Ascending aorta (tissue), 2 donors: Measurements from ENCODE around the gene YTHDF1. TPM values are rescaled to one million over a fixed set of nuclear protein-coding genes. Genes with fewer than 3 reads are reported as not detected.

Source experiments
- DNase-seq, 2 donors: peaks; one replicate each; pipeline ENCODE4 v3.0.0-alpha.2; 2019; ENCODE audit warnings: low spot score in 2 of 2
- H3K27ac ChIP-seq, 2 donors: fragments of 200-600 bp; sonication (generic); one replicate each; pipeline ENCODE4 v1.5.1; 2016 to 2017; ENCODE audit warnings: mild to moderate bottlenecking in 1 of 2
- H3K27me3 ChIP-seq: fragments of 200-600 bp; sonication (generic); one replicate; pipeline ENCODE4 v1.5.1; 2017
- H3K36me3 ChIP-seq, 2 donors: fragments of 200-600 bp; sonication (generic); one replicate each; pipeline ENCODE4 v1.5.1; 2016
- H3K4me1 ChIP-seq, 2 donors: fragments of 200-600 bp; sonication (generic); one replicate each; pipeline ENCODE4 v1.5.1; 2016 to 2017; ENCODE audit warnings: mild to moderate bottlenecking in 1 of 2
- H3K4me3 ChIP-seq, 2 donors: fragments of 200-600 bp; sonication (generic); one replicate each; pipeline ENCODE4 v1.5.1; 2016 to 2017; ENCODE audit warnings: mild to moderate bottlenecking in 1 of 2
- H3K9me3 ChIP-seq, 2 donors: fragments of 200-600 bp; sonication (generic); one replicate each; pipeline ENCODE4 v1.5.1; 2016
- CTCF ChIP-seq, 3 experiments: fragments of 200-600 bp in 2 of 3; fragments of 450-650 bp in 1 of 3; sonication (generic) in 2 of 3; IDR thresholded peaks; one replicate each; pipeline ENCODE4 v1.5.1; 2016 to 2019; ENCODE audit warnings: antibody characterized with exemption in 3 of 3, mild to moderate bottlenecking in 1 of 3, moderate library complexity in 1 of 3
- intact Hi-C: fragments of 100-400 bp; cut with DNase I; formaldehyde crosslinking; loops from one replicate; pipeline ENCODE4 v1.15.1; 2023
- total RNA-seq: library from RNA; depleted of rRNA; stranded (reverse); fragments of >200 nt; gene quantifications from one replicate; pipeline ENCODE4 v1.1.0, GENCODE V29; 2016

The YTHDF1 gene
- total RNA-seq, 1 donor from 2014 or later, result 14.2 TPM

GRCh38 chr20:63235399-63235983 lies 19.6 kb upstream of the YTHDF1 start, which contains the start of gene BIRC7:
Gene BIRC7 (plus strand): TSS chr20:63235905. CDS start chr20:63236097, 192 bp downstream.
- Histone ChIP-seq H3K36me3 (no peaks in the 10 kb centered on the region), H3K27ac (no peak within 1 kb of the TSS), H3K9me3 (no peaks in the 10 kb centered on the region), H3K4me3 (no peak within 1 kb of the TSS), H3K4me1 (no peaks in the 10 kb centered on the region), H3K27me3 (peaks cover 3% of the 10 kb centered on the region)
- no peak for DNase-seq
- TF ChIP-seq CTCF (IDR thresholded peaks at IDR 0.05), result no peak
- intact Hi-C loops, result no loop called here

GRCh38 chr20:63234693-63235398 lies 18.9 kb upstream of the YTHDF1 start:
- DNase-seq, result no peak
- Histone ChIP-seq H3K4me1 (no peaks in the 10 kb centered on the region), H3K27ac (no peak overlapping the region), H3K36me3 (no peaks in the 10 kb centered on the region), H3K4me3 (no peak overlapping the region), H3K9me3 (no peaks in the 10 kb centered on the region), H3K27me3 (peaks cover 3% of the 10 kb centered on the region)
- intact Hi-C loops, result loop anchor here (5.0 kb wide), 1 partner anchor 178 kb away; no protein-coding TSS in a partner anchor
- no peak for TF ChIP-seq CTCF (IDR thresholded peaks at IDR 0.05)

GRCh38 chr20:63233924-63234323 lies 18.0 kb upstream of the YTHDF1 start:
- Histone ChIP-seq H3K4me1 (no peaks in the 10 kb centered on the region), H3K27me3 (peaks cover 3% of the 10 kb centered on the region), H3K27ac (no peak overlapping the region), H3K9me3 (no peaks in the 10 kb centered on the region), H3K36me3 (no peaks in the 10 kb centered on the region), H3K4me3 (no peak overlapping the region)
- no peak for TF ChIP-seq CTCF (IDR thresholded peaks at IDR 0.05)
- intact Hi-C loops, result loop anchor here (5.0 kb wide), 1 partner anchor 177 kb away; no protein-coding TSS in a partner anchor
- no peak for DNase-seq

GRCh38 chr20:63233061-63233344 lies 17.1 kb upstream of the YTHDF1 start:
- Histone ChIP-seq H3K27me3 (peaks cover 3% of the 10 kb centered on the region), H3K4me3 (no peak overlapping the region), H3K36me3 (no peaks in the 10 kb centered on the region), H3K4me1 (no peaks in the 10 kb centered on the region), H3K27ac (no peak overlapping the region), H3K9me3 (no peaks in the 10 kb centered on the region)
- no peak for TF ChIP-seq CTCF (IDR thresholded peaks at IDR 0.05)
- no peak for DNase-seq
- intact Hi-C loops, result loop anchor here (5.0 kb wide), 1 partner anchor 176 kb away; no protein-coding TSS in a partner anchor

DNA sequence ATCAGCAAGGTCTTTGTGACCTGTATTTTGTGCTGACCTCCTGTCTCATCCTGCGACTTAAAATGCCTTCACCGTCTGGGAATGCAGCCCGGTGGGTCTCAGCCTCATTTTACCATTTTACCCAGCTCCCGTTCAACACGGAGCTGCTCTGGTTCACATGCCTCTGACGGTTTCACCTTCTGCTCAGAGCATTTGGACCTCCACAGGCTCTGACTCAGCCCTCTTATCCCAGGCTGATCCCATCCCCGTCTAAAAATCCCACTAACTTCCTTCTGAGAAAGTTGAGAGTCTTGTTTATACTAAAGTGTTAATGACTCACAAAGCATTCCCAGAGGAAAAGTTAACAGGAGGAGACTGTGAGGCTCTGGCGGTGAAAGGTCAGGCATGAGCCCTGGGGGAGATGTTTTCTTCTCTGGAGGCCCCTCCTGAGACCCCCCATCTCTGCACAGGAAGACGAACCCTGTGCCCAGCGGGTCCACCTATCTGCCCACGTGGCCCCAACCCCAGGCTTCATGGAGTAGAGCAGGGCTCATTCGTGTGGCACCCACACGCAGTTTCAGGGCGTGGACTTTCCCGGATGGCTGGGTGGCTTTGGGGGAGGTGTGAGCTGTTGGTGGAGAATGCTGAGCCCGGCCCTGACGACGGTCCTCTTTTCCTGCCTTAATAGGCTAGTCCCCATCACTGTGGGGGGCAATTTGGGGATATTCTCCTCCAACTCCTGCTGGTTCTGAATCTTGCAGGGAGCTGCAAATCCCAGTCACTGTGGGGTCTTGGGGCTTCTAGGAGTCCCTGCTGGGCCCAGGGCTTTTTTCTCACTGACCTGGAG lies 16.5 kb upstream of the YTHDF1 start:
- H3K4me1 ChIP-seq, result no peaks in the 10 kb centered on the region
- DNase-seq, result no peak
- H3K4me3 ChIP-seq, result no peak overlapping the region
- no peaks in the 10 kb centered on the region for H3K36me3 ChIP-seq
- peaks cover 3% of the 10 kb centered on the region for H3K27me3 ChIP-seq
- no peaks in the 10 kb centered on the region for H3K9me3 ChIP-seq
- H3K27ac ChIP-seq, result no peak overlapping the region
- TF ChIP-seq CTCF (IDR thresholded peaks at IDR 0.05), result no peak
- intact Hi-C loops, result loop anchor here (5.0 kb wide), 1 partner anchor 175 kb away; no protein-coding TSS in a partner anchor
